ENCODE measurements around the gene FOXK1. TPM values are rescaled to one million over a fixed set of nuclear protein-coding genes. Genes with fewer than 3 reads are reported as not detected.

The FOXK1 gene
- total RNA-seq, 2 experiments from 2014 or later = 38.5 to 39.6 TPM

DNA sequence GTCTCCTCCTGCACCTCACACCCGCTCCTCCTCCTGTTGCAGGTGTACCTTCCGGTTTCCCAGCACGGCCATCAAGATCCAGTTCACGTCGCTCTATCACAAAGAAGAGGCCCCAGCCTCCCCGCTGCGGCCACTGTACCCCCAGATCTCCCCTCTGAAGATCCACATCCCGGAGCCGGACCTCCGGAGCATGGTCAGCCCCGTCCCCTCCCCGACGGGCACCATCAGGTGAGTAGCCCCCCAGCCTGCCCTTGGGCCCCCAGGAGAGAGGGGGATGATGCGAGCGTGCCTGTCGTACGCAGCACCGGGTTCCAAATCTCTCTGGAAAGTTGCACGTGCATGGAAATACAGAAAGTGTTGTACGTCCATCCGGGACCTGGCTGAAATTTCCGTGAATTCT lies 58.7 kb downstream of the FOXK1 start:
- Mint-ChIP-seq H3K4me1 (ENCODE audit: low read depth) (peaks cover 59% of the 10 kb centered on the region), H3K4me3 (no peak overlapping the region), H3K9me3 (no peaks in the 10 kb centered on the region), H3K36me3 (ENCODE audit: low read depth) (peaks cover 33% of the 10 kb centered on the region), H3K27me3 (no peaks in the 10 kb centered on the region), H3K27ac (no peak overlapping the region)
- no peak for DNase-seq
- ChIA-PET POLR2A (interaction anchor here (1.1 kb wide), 1 partner anchor 11 kb away, joined by 4 read pairs; no protein-coding TSS in a partner anchor), CTCF (interaction anchor here (0.7 kb wide), 1 partner anchor 16 kb away, joined by 4 read pairs; no protein-coding TSS in a partner anchor)
- intact Hi-C loops (cut with micrococcal nuclease) = no loop called here
- TF ChIP-seq, protein P1, sequence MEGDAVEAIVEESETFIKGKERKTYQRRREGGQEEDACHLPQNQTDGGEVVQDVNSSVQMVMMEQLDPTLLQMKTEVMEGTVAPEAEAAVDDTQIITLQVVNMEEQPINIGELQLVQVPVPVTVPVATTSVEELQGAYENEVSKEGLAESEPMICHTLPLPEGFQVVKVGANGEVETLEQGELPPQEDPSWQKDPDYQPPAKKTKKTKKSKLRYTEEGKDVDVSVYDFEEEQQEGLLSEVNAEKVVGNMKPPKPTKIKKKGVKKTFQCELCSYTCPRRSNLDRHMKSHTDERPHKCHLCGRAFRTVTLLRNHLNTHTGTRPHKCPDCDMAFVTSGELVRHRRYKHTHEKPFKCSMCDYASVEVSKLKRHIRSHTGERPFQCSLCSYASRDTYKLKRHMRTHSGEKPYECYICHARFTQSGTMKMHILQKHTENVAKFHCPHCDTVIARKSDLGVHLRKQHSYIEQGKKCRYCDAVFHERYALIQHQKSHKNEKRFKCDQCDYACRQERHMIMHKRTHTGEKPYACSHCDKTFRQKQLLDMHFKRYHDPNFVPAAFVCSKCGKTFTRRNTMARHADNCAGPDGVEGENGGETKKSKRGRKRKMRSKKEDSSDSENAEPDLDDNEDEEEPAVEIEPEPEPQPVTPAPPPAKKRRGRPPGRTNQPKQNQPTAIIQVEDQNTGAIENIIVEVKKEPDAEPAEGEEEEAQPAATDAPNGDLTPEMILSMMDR (IDR thresholded peaks at IDR 0.05) = no peak
- no peak for ATAC-seq

DNA sequence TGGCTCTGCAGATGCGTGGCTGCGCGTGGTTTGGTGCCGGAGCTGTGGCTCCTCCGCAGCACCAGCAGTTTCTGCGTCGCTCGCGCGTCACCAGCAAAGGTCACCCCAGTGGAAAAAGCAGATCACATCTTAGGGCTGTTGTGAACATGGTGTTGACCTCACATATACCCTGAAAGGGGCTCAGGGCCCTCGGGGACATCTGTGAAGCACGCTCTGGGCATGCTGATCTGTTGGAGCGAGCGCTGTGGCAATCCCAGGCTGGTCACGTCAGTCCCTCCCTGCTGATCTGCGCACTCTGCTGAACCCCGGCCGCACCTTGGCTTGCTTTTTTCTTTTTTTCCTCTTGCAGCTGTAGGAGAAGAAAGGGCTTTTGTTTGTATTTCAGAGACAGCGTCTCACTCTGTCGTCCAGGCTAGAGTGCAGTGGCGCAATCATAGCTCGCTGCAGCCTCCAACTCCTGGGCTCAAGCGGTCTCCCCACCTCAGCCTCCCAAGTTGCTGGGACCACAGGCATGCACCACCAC lies 60.0 kb downstream of the FOXK1 start:
- peaks cover 66% of the 10 kb centered on the region for H3K4me1 Mint-ChIP-seq (ENCODE audit: low read depth)
- POLR2A ChIA-PET = interaction anchor here (0.7 kb wide), 1 partner anchor 101 kb away, joined by 3 read pairs; no protein-coding TSS in a partner anchor
- DNase-seq = peak; percentile 37
- H3K9me3 Mint-ChIP-seq = no peaks in the 10 kb centered on the region
- CTCF ChIA-PET = no interaction called here
- no peaks in the 10 kb centered on the region for H3K27me3 Mint-ChIP-seq
- TF ChIP-seq, protein P1 (IDR thresholded peaks at IDR 0.05) = no peak
- intact Hi-C loops (cut with micrococcal nuclease) = no loop called here
- peaks cover 42% of the 10 kb centered on the region for H3K36me3 Mint-ChIP-seq (ENCODE audit: low read depth)
- H3K27ac Mint-ChIP-seq = peak overlapping the region; percentile 28
- no peak overlapping the region for H3K4me3 Mint-ChIP-seq
- ATAC-seq = no peak

DNA sequence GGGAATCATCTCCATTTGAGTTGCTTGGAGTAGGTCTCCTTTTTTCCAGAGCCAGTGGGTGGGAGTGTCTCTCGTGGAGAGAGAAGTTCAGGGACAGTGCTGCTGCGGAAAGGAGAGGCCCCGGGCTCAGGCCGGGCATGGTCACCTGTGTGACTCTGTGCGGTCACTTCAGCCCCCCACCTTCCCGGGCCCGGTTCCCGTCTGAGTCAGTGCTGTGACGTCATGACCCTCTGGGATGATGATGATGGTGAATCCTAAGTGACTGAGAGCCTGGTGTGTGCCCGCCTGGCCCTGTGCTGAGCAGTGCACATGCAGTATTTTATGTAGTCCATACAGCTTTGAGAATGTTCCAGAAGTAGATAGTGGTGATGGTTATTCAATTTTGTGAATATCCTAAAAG lies 60.8 kb downstream of the FOXK1 start:
- no peak for DNase-seq
- ChIA-PET POLR2A (interaction anchor here (3.9 kb wide), 1 partner anchor 9 kb away, joined by 28 read pairs; no protein-coding TSS in a partner anchor), CTCF (no interaction called here)
- H3K27me3 Mint-ChIP-seq = no peaks in the 10 kb centered on the region
- no peak overlapping the region for H3K27ac Mint-ChIP-seq
- peaks cover 68% of the 10 kb centered on the region for H3K4me1 Mint-ChIP-seq (ENCODE audit: low read depth)
- TF ChIP-seq, protein P1 (IDR thresholded peaks at IDR 0.05) = no peak
- intact Hi-C loops (cut with micrococcal nuclease) = no loop called here
- ATAC-seq = no peak
- H3K9me3 Mint-ChIP-seq = no peaks in the 10 kb centered on the region
- peaks cover 44% of the 10 kb centered on the region for H3K36me3 Mint-ChIP-seq (ENCODE audit: low read depth)
- H3K4me3 Mint-ChIP-seq = no peak overlapping the region

DNA sequence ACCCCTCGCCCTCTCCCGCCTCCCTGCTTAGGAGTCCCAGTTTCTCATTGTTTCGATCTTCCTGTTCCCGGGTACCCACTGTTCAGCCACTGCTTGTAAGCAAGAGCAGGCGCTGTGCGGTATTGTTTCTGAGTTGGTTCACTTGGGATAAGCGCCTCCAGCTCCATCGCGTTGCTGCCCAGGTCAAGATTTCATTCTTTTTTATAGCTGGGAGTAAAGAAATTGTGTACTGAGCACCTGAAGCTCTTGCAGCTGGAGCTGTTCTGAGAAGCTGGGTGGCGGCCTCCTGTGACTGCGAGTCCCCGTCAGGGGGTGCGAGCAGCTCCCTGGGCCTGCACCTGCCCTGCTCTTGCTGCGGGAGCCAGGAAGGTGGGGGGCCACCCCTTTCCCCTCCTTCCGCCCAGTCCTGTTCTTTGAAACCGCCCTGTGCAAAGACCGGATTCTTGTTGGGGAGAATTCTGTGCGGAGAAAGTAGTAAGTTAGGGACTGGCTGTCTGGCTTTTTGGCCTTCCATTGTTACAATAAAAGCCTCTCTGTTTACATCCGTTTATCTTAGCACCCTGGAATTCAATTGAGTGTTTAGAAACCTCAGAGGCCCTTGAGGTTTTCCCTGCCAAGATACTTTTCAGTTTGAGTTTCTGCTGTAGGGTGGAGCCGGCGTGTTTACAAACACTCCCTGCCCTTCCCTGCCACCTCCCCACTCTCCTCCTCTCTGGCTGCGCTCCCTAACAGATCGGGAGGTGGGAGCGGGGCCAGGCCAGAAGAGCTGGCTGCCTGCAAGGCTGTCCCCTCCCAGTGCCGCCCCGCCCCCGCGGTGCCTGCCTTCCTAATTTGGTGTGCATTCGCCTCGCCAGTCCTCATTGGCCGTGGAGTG lies 62.5 kb downstream of the FOXK1 start:
- Mint-ChIP-seq H3K9me3 (no peaks in the 10 kb centered on the region), H3K27me3 (no peaks in the 10 kb centered on the region), H3K36me3 (ENCODE audit: low read depth) (peaks cover 50% of the 10 kb centered on the region), H3K4me3 (peak overlapping the region; percentile 82), H3K27ac (peak overlapping the region; percentile 97), H3K4me1 (ENCODE audit: low read depth) (peaks cover 67% of the 10 kb centered on the region)
- ChIA-PET POLR2A (interaction anchor here (1.0 to 4.0 kb wide), 5 partner anchors 11 to 61 kb away, joined by 3 to 28 read pairs (median 4); partner anchors contain the start of gene AP5Z1), CTCF (interaction anchor here (1.2 to 2.5 kb wide), 5 partner anchors 10 to 103 kb away, joined by 3 to 10 read pairs (median 5); no protein-coding TSS in a partner anchor)
- intact Hi-C loops (cut with micrococcal nuclease) = loop anchor here (5.0 kb wide), 1 partner anchor 62 kb away; the partner anchor contains the start of gene FOXK1
- ATAC-seq (peak; percentile 63), DNase-seq (peak; percentile 75)
- TF ChIP-seq, protein P1 (IDR thresholded peaks at IDR 0.05) = no peak
